ENCODE data around the gene EDN3. TPM values are rescaled to one million over a fixed set of nuclear protein-coding genes. Genes with fewer than 3 reads are reported as not detected.

EDN3 gene
- total and polyA plus RNA-seq, 2 of the 8 experiments (the other 6 are each of a cell fraction or from before 2014, with no cell fraction given): 0.17 to 0.38 TPM

DNA sequence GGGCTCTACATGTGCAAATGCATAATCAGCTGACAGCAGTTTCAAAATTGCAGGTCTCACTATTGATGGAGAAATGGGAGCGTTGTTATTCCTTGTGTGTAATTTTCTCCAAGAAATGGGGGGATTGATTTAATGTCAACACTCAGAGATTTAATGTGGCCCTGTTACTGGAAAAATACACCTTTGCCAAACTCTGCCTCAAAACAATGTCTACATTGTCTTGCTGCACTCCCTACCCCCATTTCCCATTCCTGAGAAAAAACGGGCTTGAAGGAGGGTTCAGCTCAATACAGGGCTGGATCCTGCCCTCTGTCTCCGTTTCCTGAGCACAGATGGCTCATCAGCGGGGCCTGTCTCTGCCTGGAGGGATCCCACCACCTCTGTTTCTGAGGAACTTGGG is 18.4 kb downstream of the EDN3 start:
- Histone ChIP-seq H3K79me1 (ENCODE audit: low read depth, low read length) (no peaks in the 10 kb centered on the region), H4K91ac (replicated peaks; ENCODE audit: insufficient read length, low read length) (no peak overlapping the region), H3K4me1 (replicated peaks in 1 of 4; ENCODE audit: control insufficient read depth in 3 of 4, insufficient read depth in 4 of 4, low read length in 3 of 4) (peaks cover 0 to 2% (median 0%) of the 10 kb centered on the region in 4 experiments; a peak in 1 of 7 replicates), H3K4ac (replicated peaks; ENCODE audit: insufficient read length, low read depth, low read length) (no peak overlapping the region), H2AK5ac (ENCODE audit: low read depth, low read length) (no peak overlapping the region), H2AFZ (ENCODE audit: low read length) (no peak overlapping the region), H2BK120ac (replicated peaks; ENCODE audit: low read depth, low read length) (no peak overlapping the region), H2BK12ac (ENCODE audit: low read depth, low read length) (no peak overlapping the region), H4K20me1 (replicated peaks in 1 of 2; ENCODE audit: control insufficient read depth in 1 of 2, insufficient read depth in 2 of 2, low read length in 2 of 2) (no peaks in the 10 kb centered on the region), H4K5ac (ENCODE audit: insufficient read length, low read depth, low read length) (no peak overlapping the region), H3K27ac (ENCODE audit: low read depth, low read length) (no peak overlapping the region), H3K18ac (ENCODE audit: extremely low read depth, low read length) (no peak overlapping the region; the same call in 1 of the 2 replicates), H3K9me3 (ENCODE audit: insufficient read depth in 2 of 2, low read depth in 1 of 2, low read length in 1 of 2) (no peaks in the 10 kb centered on the region), H3K23ac (ENCODE audit: insufficient read length) (no peak overlapping the region), H2BK5ac (ENCODE audit: low read depth, low read length) (no peak overlapping the region), H3K36me3 (ENCODE audit: control insufficient read depth in 2 of 4, insufficient read depth in 4 of 4, low read length in 3 of 4) (no peaks in the 10 kb centered on the region), H3K27me3 (replicated peaks in 1 of 4; ENCODE audit: control insufficient read depth in 3 of 4, extremely low read depth in 1 of 4, insufficient read depth in 3 of 4, low read length in 3 of 4) (no peaks in the 10 kb centered on the region; a peak in 1 of 7 replicates), H3K14ac (ENCODE audit: insufficient read length) (no peak overlapping the region), H3K4me3 (ENCODE audit: extremely low read depth in 1 of 4, insufficient read depth in 2 of 4, low read depth in 3 of 4, low read length in 4 of 4) (no peak overlapping the region), H2BK20ac (ENCODE audit: low read length) (no peak overlapping the region), H3K9ac (replicated peaks in 1 of 4; ENCODE audit: extremely low read depth in 1 of 4, low read depth in 3 of 4, low read length in 3 of 4) (no peak overlapping the region), H3K56ac (replicated peaks; ENCODE audit: insufficient read length, low read depth, low read length) (no peak overlapping the region), H3K4me2 (ENCODE audit: insufficient read depth in 1 of 2, low read depth in 2 of 2, low read length in 2 of 2) (no peak overlapping the region), H3K23me2 (ENCODE audit: low read depth, low read length) (no peaks in the 10 kb centered on the region), H4K8ac (ENCODE audit: extremely low read depth, insufficient read depth, low read length) (no peak overlapping the region), H3K79me2 (ENCODE audit: control insufficient read depth in 1 of 2, insufficient read depth in 2 of 2, low read length in 2 of 2) (no peaks in the 10 kb centered on the region), H2BK15ac (ENCODE audit: low read length) (no peak overlapping the region)
- DNase-seq (ENCODE audit: low read depth in 1 of 2, low spot score in 2 of 2): no peak
- WGBS, 2 experiments (ENCODE audit: extremely low coverage in 1 of 2, insufficient coverage in 1 of 2, insufficient read length in 1 of 2, insufficient replicate concordance in 2 of 2, low coverage in 1 of 2, low lambda C conversion rate in 2 of 2, missing lambda C conversion rate in 1 of 2): 82% methylated on average over 4 of the region's 4 CpGs; no CpG with 5 or more reads in 1 of the 2 experiments
- ChIA-PET CTCF (ENCODE audit: partially characterized antibody) (interaction anchor here (0.7 kb wide), 1 partner anchor 77 kb away, joined by 3 read pairs; no protein-coding TSS in a partner anchor), POLR2A (ENCODE audit: partially characterized antibody) (no interaction called here)
- no peak for FAIRE-seq
- TF ChIP-seq CBX8 (IDR thresholded peaks at IDR 0.05; ENCODE audit: borderline replicate concordance, low read depth, low read length) (no peak), POU5F1 (IDR thresholded peaks at IDR 0.05; ENCODE audit: low read depth, low read length) (no peak), GTF2F1 (IDR thresholded peaks at IDR 0.05; ENCODE audit: borderline replicate concordance, low read depth, low read length) (no peak), YY1 (IDR thresholded peaks at IDR 0.05; ENCODE audit: low read depth, low read length) (no peak), GABPA (IDR thresholded peaks at IDR 0.05; ENCODE audit: borderline replicate concordance, insufficient read depth, low read length) (no peak), SP2 (IDR thresholded peaks at IDR 0.05; ENCODE audit: low read length) (no peak), TAF1 (IDR thresholded peaks at IDR 0.05; ENCODE audit: low read depth, low read length) (no peak), ASH2L (IDR thresholded peaks at IDR 0.05; ENCODE audit: low read length) (no peak), MAFK (IDR thresholded peaks at IDR 0.05; ENCODE audit: low read depth, low read length) (no peak), JUN (IDR thresholded peaks at IDR 0.05; ENCODE audit: low read depth, low read length) (no peak), KDM5A (IDR thresholded peaks at IDR 0.05; ENCODE audit: low read length) (no peak), KDM1A (IDR thresholded peaks at IDR 0.05; ENCODE audit: borderline replicate concordance, low read length) (no peak)
- TF ChIP-seq, protein P1, sequence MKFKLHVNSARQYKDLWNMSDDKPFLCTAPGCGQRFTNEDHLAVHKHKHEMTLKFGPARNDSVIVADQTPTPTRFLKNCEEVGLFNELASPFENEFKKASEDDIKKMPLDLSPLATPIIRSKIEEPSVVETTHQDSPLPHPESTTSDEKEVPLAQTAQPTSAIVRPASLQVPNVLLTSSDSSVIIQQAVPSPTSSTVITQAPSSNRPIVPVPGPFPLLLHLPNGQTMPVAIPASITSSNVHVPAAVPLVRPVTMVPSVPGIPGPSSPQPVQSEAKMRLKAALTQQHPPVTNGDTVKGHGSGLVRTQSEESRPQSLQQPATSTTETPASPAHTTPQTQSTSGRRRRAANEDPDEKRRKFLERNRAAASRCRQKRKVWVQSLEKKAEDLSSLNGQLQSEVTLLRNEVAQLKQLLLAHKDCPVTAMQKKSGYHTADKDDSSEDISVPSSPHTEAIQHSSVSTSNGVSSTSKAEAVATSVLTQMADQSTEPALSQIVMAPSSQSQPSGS (IDR thresholded peaks at IDR 0.05; ENCODE audit: low read length): no peak
